Peyer's patch (tissue), 4 donors: Measurements from ENCODE around the gene PRSS38.

ENCODE experiments used
- CTCF ChIP-seq, 6 experiments: fragments of 450-650 bp in 4 of 6; fragments of 200-600 bp in 2 of 6; sonication (generic) in 1 of 6; IDR thresholded peaks; one replicate each; pipeline ENCODE4 v1.5.1; 2017 to 2019; ENCODE audit warnings: antibody characterized with exemption in 6 of 6, mild to moderate bottlenecking in 3 of 6, moderate library complexity in 1 of 6
- POLR2A ChIP-seq, 2 donors: fragments of 450-650 bp; IDR thresholded peaks; one replicate each; pipeline ENCODE4 v1.5.1; 2017; ENCODE audit warnings: antibody characterized with exemption in 2 of 2, mild to moderate bottlenecking in 2 of 2, moderate library complexity in 2 of 2

- TF ChIP-seq CTCF (IDR thresholded peaks at IDR 0.05) (no peak), POLR2A (IDR thresholded peaks at IDR 0.05) (no peak)
These were observed 77.2 kb downstream of the PRSS38 start for GRCh38 chr1:227892489-227893299.
